Suprapubic skin (tissue), 4 donors: Measurements from ENCODE around the gene PTPRN2. TPM values are rescaled to one million over a fixed set of nuclear protein-coding genes. Genes with fewer than 3 reads are reported as not detected.

Source experiments
- DNase-seq, 2 donors: peaks; one replicate each; pipeline ENCODE4 v3.0.0-alpha.2; 2019; ENCODE audit warnings: low spot score in 2 of 2
- H3K27ac ChIP-seq: fragments of 200-600 bp; sonication (generic); one replicate; pipeline ENCODE4 v1.5.1; 2019
- H3K27me3 ChIP-seq: fragments of 200-600 bp; sonication (generic); one replicate; pipeline ENCODE4 v1.5.1; 2019
- H3K36me3 ChIP-seq: fragments of 200-600 bp; sonication (generic); one replicate; pipeline ENCODE4 v1.5.1; 2019
- H3K4me1 ChIP-seq: fragments of 200-600 bp; sonication (generic); one replicate; pipeline ENCODE4 v1.5.1; 2019
- H3K4me3 ChIP-seq: fragments of 200-600 bp; sonication (generic); one replicate; pipeline ENCODE4 v1.5.1; 2019; ENCODE audit warnings: mild to moderate bottlenecking
- H3K9me3 ChIP-seq: fragments of 200-600 bp; sonication (generic); one replicate; pipeline ENCODE4 v1.5.1; 2019
- CTCF ChIP-seq, 2 donors: fragments of 200-600 bp in 1 of 2; fragments of 450-650 bp in 1 of 2; sonication (generic) in 1 of 2; IDR thresholded peaks; one replicate each; pipeline ENCODE4 v1.5.1; 2016 to 2019; ENCODE audit warnings: antibody characterized with exemption in 2 of 2, mild to moderate bottlenecking in 1 of 2, moderate library complexity in 1 of 2
- EP300 ChIP-seq: sonication (generic); formaldehyde crosslinking; IDR thresholded peaks from one replicate; pipeline ENCODE4 v1.6.1; 2017; ENCODE audit warnings: antibody characterized with exemption
- POLR2A ChIP-seq, 2 donors: fragments of 450-650 bp; IDR thresholded peaks; one replicate each; pipeline ENCODE4 v1.6.1; 2017; ENCODE audit warnings: antibody characterized with exemption in 2 of 2, mild to moderate bottlenecking in 2 of 2, moderate library complexity in 2 of 2
- POLR2AphosphoS5 ChIP-seq, 3 donors: sonication (generic); formaldehyde crosslinking; IDR thresholded peaks; one replicate each; pipeline ENCODE4 v1.6.1; 2017; ENCODE audit warnings: antibody characterized with exemption in 3 of 3
- WGBS: methylation state at CpG from one replicate; pipeline ENCODE4 v1.1.5; 2018; 5-methylcytosine and 5-hydroxymethylcytosine counted together
- total RNA-seq, 4 donors: library from RNA; depleted of rRNA; stranded (reverse); fragments of >200 nt; gene quantifications; one replicate each; pipeline ENCODE4 v1.1.0, GENCODE V29; 2016

The PTPRN2 gene
- total RNA-seq, 4 donors from 2014 or later: 0.23 to 1.8 (median 1.3) TPM

- Histone ChIP-seq H3K36me3 (no peaks in the 10 kb centered on the region), H3K27me3 (peaks cover 1% of the 10 kb centered on the region), H3K4me1 (no peaks in the 10 kb centered on the region), H3K4me3 (no peak overlapping the region), H3K9me3 (no peaks in the 10 kb centered on the region), H3K27ac (no peak overlapping the region)
- TF ChIP-seq POLR2A (IDR thresholded peaks at IDR 0.05) (no peak), POLR2AphosphoS5 (IDR thresholded peaks at IDR 0.05) (no peak), CTCF (IDR thresholded peaks at IDR 0.05) (no peak), EP300 (no peak)
- DNase-seq: no peak
- 82% methylated on average over 10 of the region's 12 CpGs for WGBS
Measured at GRCh38 chr7:158539711-158540146, 47.9 kb downstream of the PTPRN2 start.

GRCh38 chr7:158538156-158538946 is 49.3 kb downstream of the PTPRN2 start:
- Histone ChIP-seq H3K4me3 (no peak overlapping the region), H3K27ac (no peak overlapping the region), H3K36me3 (no peaks in the 10 kb centered on the region), H3K9me3 (no peaks in the 10 kb centered on the region), H3K27me3 (peaks cover 6% of the 10 kb centered on the region), H3K4me1 (no peaks in the 10 kb centered on the region)
- WGBS: 77% methylated on average over 29 of the region's 36 CpGs
- no peak for TF ChIP-seq POLR2AphosphoS5 (IDR thresholded peaks at IDR 0.05)
- TF ChIP-seq CTCF (IDR thresholded peaks at IDR 0.05): no peak
- no peak for TF ChIP-seq EP300
- TF ChIP-seq POLR2A (IDR thresholded peaks at IDR 0.05): no peak
- no peak for DNase-seq

GRCh38 chr7:158537516-158537882 is 50.1 kb downstream of the PTPRN2 start:
- DNase-seq: no peak
- Histone ChIP-seq H3K9me3 (no peaks in the 10 kb centered on the region), H3K27ac (no peak overlapping the region), H3K4me3 (no peak overlapping the region), H3K4me1 (no peaks in the 10 kb centered on the region), H3K36me3 (no peaks in the 10 kb centered on the region), H3K27me3 (peaks cover 8% of the 10 kb centered on the region)
- no peak for TF ChIP-seq POLR2AphosphoS5 (IDR thresholded peaks at IDR 0.05)
- no peak for TF ChIP-seq POLR2A (IDR thresholded peaks at IDR 0.05)
- TF ChIP-seq EP300: no peak
- no peak for TF ChIP-seq CTCF (IDR thresholded peaks at IDR 0.05)
- WGBS: 81% methylated on average over 7 of the region's 7 CpGs

- 68% methylated on average over 12 of the region's 13 CpGs for WGBS
- TF ChIP-seq EP300: no peak
- no peak for TF ChIP-seq POLR2A (IDR thresholded peaks at IDR 0.05)
- no peak for TF ChIP-seq CTCF (IDR thresholded peaks at IDR 0.05)
- no peak for TF ChIP-seq POLR2AphosphoS5 (IDR thresholded peaks at IDR 0.05)
- H3K9me3 ChIP-seq: no peaks in the 10 kb centered on the region
- H3K4me1 ChIP-seq: no peaks in the 10 kb centered on the region
- DNase-seq: no peak
- H3K27me3 ChIP-seq: peaks cover 8% of the 10 kb centered on the region
- no peak overlapping the region for H3K27ac ChIP-seq
- H3K4me3 ChIP-seq: no peak overlapping the region
- H3K36me3 ChIP-seq: no peaks in the 10 kb centered on the region
Measured at GRCh38 chr7:158536871-158537515, 50.6 kb downstream of the PTPRN2 start.

- Histone ChIP-seq H3K4me3 (no peak overlapping the region), H3K36me3 (no peaks in the 10 kb centered on the region), H3K9me3 (no peaks in the 10 kb centered on the region), H3K27me3 (peaks cover 8% of the 10 kb centered on the region), H3K27ac (no peak overlapping the region), H3K4me1 (no peaks in the 10 kb centered on the region)
- no peak for TF ChIP-seq CTCF (IDR thresholded peaks at IDR 0.05)
- no peak for TF ChIP-seq EP300
- no peak for TF ChIP-seq POLR2AphosphoS5 (IDR thresholded peaks at IDR 0.05)
- no peak for TF ChIP-seq POLR2A (IDR thresholded peaks at IDR 0.05)
- WGBS: 72% methylated on average over 4 of the region's 4 CpGs
- no peak for DNase-seq
Measured at GRCh38 chr7:158535079-158535478, 52.5 kb downstream of the PTPRN2 start.
